HPDE6-E6E7 (cell line): ENCODE results near the gene MYO1F.

Experiments
- DNase-seq: peaks from one replicate; pipeline ENCODE4 v3.0.0; 2011; ENCODE audit warnings: missing footprints; ENCODE audit errors: extremely low spot score

The MYO1F gene

GRCh38 chr19:8491574-8491973 lies 85.7 kb downstream of the MYO1F start:
- DNase-seq, result no peak

- DNase-seq, result no peak
These were observed 86.4 kb downstream of the MYO1F start for GRCh38 chr19:8490873-8491272.

- DNase-seq, result no peak
These were observed 86.9 kb downstream of the MYO1F start for GRCh38 chr19:8490395-8490760.

GRCh38 chr19:8489561-8490394 lies 87.5 kb downstream of the MYO1F start:
- DNase-seq, result peak; percentile 71

- DNase-seq, result no peak
These were observed 88.9 kb downstream of the MYO1F start for GRCh38 chr19:8488365-8488764.

- no peak for DNase-seq
These were observed 89.9 kb downstream of the MYO1F start for GRCh38 chr19:8487137-8487851.

- no peak for DNase-seq
These were observed 90.5 kb downstream of the MYO1F start for GRCh38 chr19:8486661-8487136.

- no peak for DNase-seq
These were observed 91.5 kb downstream of the MYO1F start for GRCh38 chr19:8485561-8486371.

GRCh38 chr19:8484331-8484894 lies 92.8 kb downstream of the MYO1F start:
- no peak for DNase-seq

- DNase-seq, result no peak
These were observed 94.1 kb downstream of the MYO1F start for GRCh38 chr19:8483165-8483564.

GRCh38 chr19:8482696-8483095 lies 94.5 kb downstream of the MYO1F start:
- DNase-seq, result no peak

GRCh38 chr19:8481616-8482015 lies 95.6 kb downstream of the MYO1F start:
- DNase-seq, result no peak

GRCh38 chr19:8481201-8481600 lies 96.0 kb downstream of the MYO1F start:
- DNase-seq, result no peak

GRCh38 chr19:8478598-8478997 lies 98.6 kb downstream of the MYO1F start:
- no peak for DNase-seq

GRCh38 chr19:8477889-8478288 lies 99.4 kb downstream of the MYO1F start:
- DNase-seq, result no peak

- no peak for DNase-seq
These were observed 100.7 kb downstream of the MYO1F start for GRCh38 chr19:8476524-8476923.

GRCh38 chr19:8475005-8475404 lies 102.2 kb downstream of the MYO1F start:
- DNase-seq, result no peak

- DNase-seq, result no peak
These were observed 103.4 kb downstream of the MYO1F start for GRCh38 chr19:8473648-8474476.
